Measurements from ENCODE around the gene DACH2. TPM values are rescaled to one million over a fixed set of nuclear protein-coding genes. Genes with fewer than 3 reads are reported as not detected.

Gene DACH2
- total RNA-seq, 1 experiment from 2014 or later: 1.0 TPM

DNA sequence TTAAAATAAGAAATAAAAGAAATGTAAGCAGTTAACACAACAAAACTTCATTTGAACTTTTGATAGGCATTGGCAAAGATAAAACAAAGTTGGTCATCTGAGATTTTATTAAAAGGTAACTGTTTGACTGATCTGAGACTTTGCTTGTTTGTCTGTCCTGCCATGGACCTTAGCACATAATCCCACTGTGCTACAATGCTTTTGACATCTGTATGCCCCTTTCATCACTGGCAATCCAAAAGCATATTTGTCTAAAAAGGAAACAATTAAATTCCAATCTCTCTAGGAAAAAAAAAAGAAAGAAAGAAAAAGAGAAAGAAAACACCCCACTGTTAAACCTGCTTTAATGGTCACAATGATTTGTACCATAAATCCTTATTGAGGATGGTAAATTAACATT lies 231.0 kb downstream of the DACH2 start:
- Histone ChIP-seq H3K79me2 (ENCODE audit: insufficient read depth, low read length) (no peaks in the 10 kb centered on the region), H4K5ac (ENCODE audit: insufficient read length, low read depth, low read length) (no peak overlapping the region), H3K27ac (ENCODE audit: insufficient read length, low read depth, low read length) (no peak overlapping the region), H2BK20ac (ENCODE audit: low read depth, low read length, poor library complexity, severe bottlenecking) (no peak overlapping the region), H3T11ph (ENCODE audit: low read length) (no peak overlapping the region), H2BK120ac (ENCODE audit: low read depth, low read length, poor library complexity, severe bottlenecking) (no peak overlapping the region), H2BK12ac (ENCODE audit: insufficient read length, low read depth, low read length) (no peak overlapping the region), H3K4ac (ENCODE audit: low read depth, low read length) (no peak overlapping the region), H3K23me2 (ENCODE audit: insufficient read length, low read depth, low read length, poor library complexity, severe bottlenecking) (no peaks in the 10 kb centered on the region), H3K9ac (ENCODE audit: extremely low read depth, insufficient read length, low read length) (no peak overlapping the region), H4K91ac (ENCODE audit: insufficient read length, low read depth, low read length) (no peak overlapping the region), H3K4me1 (ENCODE audit: insufficient read depth, low read length) (no peaks in the 10 kb centered on the region), H4K8ac (replicated peaks; ENCODE audit: insufficient read length, low read depth, low read length) (no peak overlapping the region), H4K20me1 (ENCODE audit: control insufficient read depth, insufficient read depth, insufficient read length) (no peaks in the 10 kb centered on the region), H3K27me3 (ENCODE audit: insufficient read depth, low read length) (no peaks in the 10 kb centered on the region), H3K23ac (ENCODE audit: insufficient read length, low read depth, low read length) (no peak overlapping the region), H2AFZ (ENCODE audit: low read length) (no peak overlapping the region), H3K79me1 (ENCODE audit: insufficient read depth, low read depth, low read length, poor library complexity, severe bottlenecking) (no peaks in the 10 kb centered on the region), H3K14ac (ENCODE audit: insufficient read depth, low read length) (no peak overlapping the region), H3K56ac (ENCODE audit: insufficient read length, low read depth, low read length) (no peak overlapping the region), H2AK5ac (ENCODE audit: insufficient read length, low read length) (no peak overlapping the region), H3K4me2 (ENCODE audit: insufficient read depth, insufficient read length, low read length) (no peak overlapping the region), H2BK5ac (ENCODE audit: insufficient read length, low read length) (no peak overlapping the region), H3K9me3 (ENCODE audit: control insufficient read depth, low read depth, low read length) (no peaks in the 10 kb centered on the region), H3K18ac (ENCODE audit: insufficient read length, low read depth, low read length) (no peak overlapping the region), H2BK15ac (ENCODE audit: low read depth, low read length) (no peak overlapping the region)
- Mint-ChIP-seq H3K4me1 (peaks cover 6 to 11% of the 10 kb centered on the region in 2 experiments), H3K27me3 (ENCODE audit: low read depth) (no peaks in the 10 kb centered on the region), H3K36me3 (ENCODE audit: insufficient read depth in 1 of 3, low read depth in 3 of 3) (no peaks in the 10 kb centered on the region), H3K4me3 (no peak overlapping the region), H3K9me3 (peaks cover 0 to 17% of the 10 kb centered on the region in 2 experiments; a peak in 3 of 5 replicates), H3K27ac (no peak overlapping the region; a peak in 1 of 7 replicates)
- no peak for DNase-seq
- no peak for TF ChIP-seq CTCF (conservative IDR thresholded peaks at IDR 0.05)
